Neural progenitor cell (in vitro differentiated cells): ENCODE results near the gene PDP2.

Source experiments
- CTCF ChIP-seq: fragments of 200-600 bp; sonication (generic); IDR thresholded peaks from 2 replicates; pipeline ENCODE4 v1.5.1; 2017; ENCODE audit warnings: antibody characterized with exemption, mild to moderate bottlenecking
- EZH2 ChIP-seq: fragments of 200-600 bp; sonication (generic); IDR thresholded peaks from 2 replicates; pipeline ENCODE4 v1.6.1; 2017; ENCODE audit warnings: antibody characterized with exemption, mild to moderate bottlenecking, moderate library complexity
- EZH2phosphoT487 ChIP-seq: fragments of 200-600 bp; sonication (generic); IDR thresholded peaks from 2 replicates; pipeline ENCODE4 v1.6.1; 2017; ENCODE audit warnings: antibody characterized with exemption

GRCh38 chr16:66878067-66878466 lies 2.2 kb upstream of the PDP2 start:
- no peak for TF ChIP-seq CTCF
- TF ChIP-seq EZH2phosphoT487: no peak
- TF ChIP-seq EZH2: no peak
